ENCODE results near the gene ARSG. TPM values are rescaled to one million over a fixed set of nuclear protein-coding genes. Genes with fewer than 3 reads are reported as not detected.

The ARSG gene
- total RNA-seq, 1 donor from 2014 or later = 7.4 TPM

- no peak for DNase-seq (ENCODE audit: low spot score)
- TF ChIP-seq CTCF (IDR thresholded peaks at IDR 0.05) = no peak
- Mint-ChIP-seq H3K9me3 (ENCODE audit: low read depth) (no peaks in the 10 kb centered on the region), H3K4me3 (ENCODE audit: unreplicated experiment) (no peak overlapping the region), H3K27me3 (ENCODE audit: low read depth) (no peaks in the 10 kb centered on the region), H3K36me3 (ENCODE audit: low read depth) (peaks cover 2% of the 10 kb centered on the region), H3K4me1 (ENCODE audit: low read depth) (peaks cover 4% of the 10 kb centered on the region), H3K27ac (ENCODE audit: unreplicated experiment) (no peak overlapping the region)
Measured at GRCh38 chr17:68310152-68310551, 18.9 kb downstream of the ARSG start.

- no peak overlapping the region for H3K27ac Mint-ChIP-seq (ENCODE audit: unreplicated experiment)
- TF ChIP-seq CTCF (IDR thresholded peaks at IDR 0.05) = no peak
- DNase-seq (ENCODE audit: low spot score) = no peak
- no peaks in the 10 kb centered on the region for H3K9me3 Mint-ChIP-seq (ENCODE audit: low read depth)
- H3K4me3 Mint-ChIP-seq (ENCODE audit: unreplicated experiment) = no peak overlapping the region
- peaks cover 2% of the 10 kb centered on the region for H3K36me3 Mint-ChIP-seq (ENCODE audit: low read depth)
- no peaks in the 10 kb centered on the region for H3K27me3 Mint-ChIP-seq (ENCODE audit: low read depth)
- peaks cover 9% of the 10 kb centered on the region for H3K4me1 Mint-ChIP-seq (ENCODE audit: low read depth)
Measured at GRCh38 chr17:68314916-68315535, 23.7 kb downstream of the ARSG start.

GRCh38 chr17:68315930-68316329 lies 24.6 kb downstream of the ARSG start:
- no peak for TF ChIP-seq CTCF (IDR thresholded peaks at IDR 0.05)
- H3K27ac Mint-ChIP-seq (ENCODE audit: unreplicated experiment) = no peak overlapping the region
- H3K4me1 Mint-ChIP-seq (ENCODE audit: low read depth) = peaks cover 9% of the 10 kb centered on the region
- no peak for DNase-seq (ENCODE audit: low spot score)
- no peaks in the 10 kb centered on the region for H3K27me3 Mint-ChIP-seq (ENCODE audit: low read depth)
- H3K36me3 Mint-ChIP-seq (ENCODE audit: low read depth) = peaks cover 2% of the 10 kb centered on the region
- H3K4me3 Mint-ChIP-seq (ENCODE audit: unreplicated experiment) = no peak overlapping the region
- H3K9me3 Mint-ChIP-seq (ENCODE audit: low read depth) = no peaks in the 10 kb centered on the region

GRCh38 chr17:68317458-68317857 lies 26.2 kb downstream of the ARSG start:
- no peak for TF ChIP-seq CTCF (IDR thresholded peaks at IDR 0.05)
- Mint-ChIP-seq H3K4me3 (ENCODE audit: unreplicated experiment) (no peak overlapping the region), H3K9me3 (ENCODE audit: low read depth) (no peaks in the 10 kb centered on the region), H3K4me1 (ENCODE audit: low read depth) (peaks cover 8% of the 10 kb centered on the region), H3K36me3 (ENCODE audit: low read depth) (no peaks in the 10 kb centered on the region), H3K27me3 (ENCODE audit: low read depth) (no peaks in the 10 kb centered on the region), H3K27ac (ENCODE audit: unreplicated experiment) (no peak overlapping the region)
- no peak for DNase-seq (ENCODE audit: low spot score)

GRCh38 chr17:68318103-68318991 lies 27.1 kb downstream of the ARSG start:
- H3K9me3 Mint-ChIP-seq (ENCODE audit: low read depth) = no peaks in the 10 kb centered on the region
- no peak for TF ChIP-seq CTCF (IDR thresholded peaks at IDR 0.05)
- no peaks in the 10 kb centered on the region for H3K36me3 Mint-ChIP-seq (ENCODE audit: low read depth)
- H3K27ac Mint-ChIP-seq (ENCODE audit: unreplicated experiment) = no peak overlapping the region
- H3K4me1 Mint-ChIP-seq (ENCODE audit: low read depth) = peaks cover 5% of the 10 kb centered on the region
- H3K4me3 Mint-ChIP-seq (ENCODE audit: unreplicated experiment) = no peak overlapping the region
- DNase-seq (ENCODE audit: low spot score) = no peak
- H3K27me3 Mint-ChIP-seq (ENCODE audit: low read depth) = no peaks in the 10 kb centered on the region

Measured in chondrocyte (in vitro differentiated cells).